Activated CD8-positive, alpha-beta memory T cell treated with anti-CD3 and anti-CD28 coated beads, Interleukin-2, amount 10 ng/mL, durations not matched to agents 7 days and 5 days (primary cell): ENCODE data around the gene ZC3H18. TPM values are rescaled to one million over a fixed set of nuclear protein-coding genes. Genes with fewer than 3 reads are reported as not detected.

Experiments
- ATAC-seq: fragments of 150-1000 bp; cut with Tn5 transposase; one replicate; pipeline ENCODE4 v1.10.0; 2021; ENCODE audit warnings: moderate library complexity
- CTCF ChIA-PET: fragments of 350-600 bp; sonication (Branson Sonifier 250); formaldehyde crosslinking; loops from one replicate; lab custom pipeline; 2021; ENCODE audit warnings: antibody characterized with exemption; lab: Charles Lee
- DNase-seq: peaks from one replicate; pipeline ENCODE4 v3.0.0-alpha.2; 2020
- H3K27ac Mint-ChIP-seq: one replicate; pipeline ENCODE4 v1.8.0; 2021; ENCODE audit warnings: mild to moderate bottlenecking, mixed read lengths
- H3K27me3 Mint-ChIP-seq: one replicate; pipeline ENCODE4 v1.8.0; 2021; ENCODE audit warnings: mixed read lengths
- H3K36me3 Mint-ChIP-seq: one replicate; pipeline ENCODE4 v1.8.0; 2021; ENCODE audit warnings: mild to moderate bottlenecking, mixed read lengths
- H3K4me1 Mint-ChIP-seq: one replicate; pipeline ENCODE4 v1.8.0; 2021; ENCODE audit warnings: mixed read lengths
- H3K4me3 Mint-ChIP-seq: one replicate; pipeline ENCODE4 v1.8.0; 2021; ENCODE audit warnings: mild to moderate bottlenecking, moderate library complexity, mixed read lengths
- H3K9me3 Mint-ChIP-seq: one replicate; pipeline ENCODE4 v1.8.0; 2022; ENCODE audit warnings: low read depth, mixed read lengths
- total RNA-seq, 2 experiments: library from RNA; stranded (reverse); gene quantifications; one replicate each; pipeline ENCODE4 v1.2.3, GENCODE V29; 2021

Gene ZC3H18
- total RNA-seq, 2 experiments from 2014 or later = 88.1 to 93.9 TPM

GRCh38 chr16:88654363-88655052 lies 84.3 kb downstream of the ZC3H18 start:
- Mint-ChIP-seq H3K9me3 (no peaks in the 10 kb centered on the region), H3K27ac (no peak overlapping the region), H3K36me3 (peaks cover 3% of the 10 kb centered on the region), H3K27me3 (no peaks in the 10 kb centered on the region), H3K4me3 (no peak overlapping the region), H3K4me1 (peaks cover 12% of the 10 kb centered on the region)
- no peak for DNase-seq
- no peak for ATAC-seq
- CTCF ChIA-PET = interaction anchor here (1.5 kb wide), 1 partner anchor 27 kb away, joined by 3 read pairs; no protein-coding TSS in a partner anchor

GRCh38 chr16:88655053-88655732 lies 85.0 kb downstream of the ZC3H18 start:
- no peaks in the 10 kb centered on the region for H3K27me3 Mint-ChIP-seq
- H3K4me1 Mint-ChIP-seq = peaks cover 12% of the 10 kb centered on the region
- DNase-seq = no peak
- H3K27ac Mint-ChIP-seq = no peak overlapping the region
- H3K9me3 Mint-ChIP-seq = no peaks in the 10 kb centered on the region
- no peak for ATAC-seq
- H3K4me3 Mint-ChIP-seq = no peak overlapping the region
- H3K36me3 Mint-ChIP-seq = peaks cover 4% of the 10 kb centered on the region
- CTCF ChIA-PET = interaction anchor here (1.5 kb wide), 1 partner anchor 26 kb away, joined by 3 read pairs; no protein-coding TSS in a partner anchor

GRCh38 chr16:88655733-88656281 lies 85.6 kb downstream of the ZC3H18 start:
- ATAC-seq (no peak), DNase-seq (no peak)
- Mint-ChIP-seq H3K4me3 (no peak overlapping the region), H3K4me1 (peaks cover 12% of the 10 kb centered on the region), H3K9me3 (no peaks in the 10 kb centered on the region), H3K27me3 (no peaks in the 10 kb centered on the region), H3K27ac (no peak overlapping the region), H3K36me3 (peaks cover 6% of the 10 kb centered on the region)
- CTCF ChIA-PET = no interaction called here

- Mint-ChIP-seq H3K4me1 (peaks cover 13% of the 10 kb centered on the region), H3K36me3 (peaks cover 6% of the 10 kb centered on the region), H3K9me3 (no peaks in the 10 kb centered on the region), H3K27me3 (no peaks in the 10 kb centered on the region), H3K4me3 (no peak overlapping the region), H3K27ac (no peak overlapping the region)
- CTCF ChIA-PET = no interaction called here
- DNase-seq = no peak
- ATAC-seq = no peak
These were observed 86.2 kb downstream of the ZC3H18 start for GRCh38 chr16:88656291-88656980.

- Mint-ChIP-seq H3K4me3 (no peak overlapping the region), H3K27ac (no peak overlapping the region), H3K36me3 (peaks cover 6% of the 10 kb centered on the region), H3K27me3 (no peaks in the 10 kb centered on the region), H3K4me1 (peaks cover 13% of the 10 kb centered on the region), H3K9me3 (no peaks in the 10 kb centered on the region)
- ATAC-seq = no peak
- CTCF ChIA-PET = interaction anchor here (1.7 kb wide), 1 partner anchor 28 kb away, joined by 6 read pairs; no protein-coding TSS in a partner anchor
- DNase-seq = no peak
These were observed 87.2 kb downstream of the ZC3H18 start for GRCh38 chr16:88657371-88657770.

- Mint-ChIP-seq H3K27me3 (no peaks in the 10 kb centered on the region), H3K4me1 (peaks cover 13% of the 10 kb centered on the region), H3K36me3 (peaks cover 6% of the 10 kb centered on the region), H3K9me3 (no peaks in the 10 kb centered on the region), H3K4me3 (no peak overlapping the region), H3K27ac (no peak overlapping the region)
- CTCF ChIA-PET = interaction anchor here (1.7 kb wide), 1 partner anchor 26 kb away, joined by 6 read pairs; no protein-coding TSS in a partner anchor
- no peak for DNase-seq
- ATAC-seq = no peak
These were observed 88.5 kb downstream of the ZC3H18 start for GRCh38 chr16:88658714-88659113.

- CTCF ChIA-PET = interaction anchor here (1.7 kb wide), 1 partner anchor 26 kb away, joined by 6 read pairs; no protein-coding TSS in a partner anchor
- no peaks in the 10 kb centered on the region for H3K9me3 Mint-ChIP-seq
These were observed 89.0 kb downstream of the ZC3H18 start for GRCh38 chr16:88659160-88659559.

GRCh38 chr16:88661468-88661867 lies 91.3 kb downstream of the ZC3H18 start:
- H3K27ac Mint-ChIP-seq = peak overlapping the region; percentile 30
- H3K4me3 Mint-ChIP-seq = peak overlapping the region; percentile 23
- peaks cover 21% of the 10 kb centered on the region for H3K4me1 Mint-ChIP-seq
- CTCF ChIA-PET = interaction anchor here (1.4 to 1.6 kb wide), 3 partner anchors 24 to 76 kb away, joined by 3 to 6 read pairs (median 5); no protein-coding TSS in a partner anchor
- H3K36me3 Mint-ChIP-seq = peaks cover 3% of the 10 kb centered on the region
- no peak for DNase-seq
- no peak for ATAC-seq
- H3K27me3 Mint-ChIP-seq = no peaks in the 10 kb centered on the region
- no peaks in the 10 kb centered on the region for H3K9me3 Mint-ChIP-seq

More at GRCh38 chr16:88659160-88659559, 89.0 kb downstream of the ZC3H18 start:
- H3K4me3 Mint-ChIP-seq = no peak overlapping the region
- no peak overlapping the region for H3K27ac Mint-ChIP-seq
- no peak for ATAC-seq
- H3K4me1 Mint-ChIP-seq = peaks cover 16% of the 10 kb centered on the region
- H3K27me3 Mint-ChIP-seq = no peaks in the 10 kb centered on the region
- peaks cover 6% of the 10 kb centered on the region for H3K36me3 Mint-ChIP-seq
- no peak for DNase-seq

- no peaks in the 10 kb centered on the region for H3K9me3 Mint-ChIP-seq
- peak overlapping the region; percentile 89 for H3K27ac Mint-ChIP-seq
- DNase-seq (peak; percentile 56), ATAC-seq (peak; percentile 1)
- peaks cover 21% of the 10 kb centered on the region for H3K4me1 Mint-ChIP-seq
- H3K36me3 Mint-ChIP-seq = peaks cover 4% of the 10 kb centered on the region
- H3K27me3 Mint-ChIP-seq = no peaks in the 10 kb centered on the region
- CTCF ChIA-PET = interaction anchor here (0.8 to 1.6 kb wide), 8 partner anchors 9 to 84 kb away, joined by 3 to 9 read pairs (median 4); no protein-coding TSS in a partner anchor
- peak overlapping the region; percentile 85 for H3K4me3 Mint-ChIP-seq
These were observed 92.1 kb downstream of the ZC3H18 start for GRCh38 chr16:88662222-88662842.

- Mint-ChIP-seq H3K27me3 (no peaks in the 10 kb centered on the region), H3K27ac (peak within 1 kb of the TSS; percentile 89), H3K4me3 (peak within 1 kb of the TSS; percentile 85), H3K4me1 (peaks cover 21% of the 10 kb centered on the region), H3K9me3 (no peaks in the 10 kb centered on the region), H3K36me3 (peaks cover 4% of the 10 kb centered on the region)
- ATAC-seq (peak; percentile 99), DNase-seq (peak; percentile 98)
- CTCF ChIA-PET = interaction anchor here (0.8 to 1.6 kb wide), 7 partner anchors 8 to 84 kb away, joined by 3 to 9 read pairs (median 4); no protein-coding TSS in a partner anchor
These were observed 92.8 kb downstream of the ZC3H18 start, which contains the start of gene MVD for GRCh38 chr16:88662843-88663606. MVD (minus strand) TSS chr16:88663091; CDS start chr16:88663080, 11 bp downstream.

GRCh38 chr16:88665148-88665547 lies 94.9 kb downstream of the ZC3H18 start:
- CTCF ChIA-PET = interaction anchor here (1.9 to 2.7 kb wide), 2 partner anchors 16 to 36 kb away, joined by 7 to 14 read pairs; no protein-coding TSS in a partner anchor

GRCh38 chr16:88665570-88665969 lies 95.4 kb downstream of the ZC3H18 start:
- CTCF ChIA-PET = interaction anchor here (1.9 to 2.7 kb wide), 2 partner anchors 16 to 36 kb away, joined by 7 to 14 read pairs; no protein-coding TSS in a partner anchor
- DNase-seq (no peak), ATAC-seq (no peak)
- Mint-ChIP-seq H3K36me3 (peaks cover 5% of the 10 kb centered on the region), H3K27me3 (no peaks in the 10 kb centered on the region), H3K4me3 (no peak overlapping the region), H3K27ac (no peak overlapping the region), H3K4me1 (peaks cover 19% of the 10 kb centered on the region), H3K9me3 (no peaks in the 10 kb centered on the region)

More at GRCh38 chr16:88665148-88665547, 94.9 kb downstream of the ZC3H18 start:
- H3K27me3 Mint-ChIP-seq = no peaks in the 10 kb centered on the region
- DNase-seq (no peak), ATAC-seq (no peak)
- H3K9me3 Mint-ChIP-seq = no peaks in the 10 kb centered on the region
- no peak overlapping the region for H3K27ac Mint-ChIP-seq
- peak overlapping the region; percentile 14 for H3K4me3 Mint-ChIP-seq
- H3K36me3 Mint-ChIP-seq = peaks cover 7% of the 10 kb centered on the region
- H3K4me1 Mint-ChIP-seq = peaks cover 20% of the 10 kb centered on the region
